ENCODE results near the gene PLA2R1.
A peak's percentile ranks its signal among the peaks of the same experiment; 100 is the strongest.
"Not testable (repeated sequence)": the region's sequence is repeated elsewhere in the genome, so short reads cannot be mapped to it uniquely, and the experiment has no call there.

Gene PLA2R1

GRCh38 chr2:160063271-160063670, 856 bp upstream of the PLA2R1 start:
- no peak for DNase-seq

GRCh38 chr2:160061944-160062291, 497 bp downstream of the PLA2R1 start:
- no peak for DNase-seq

- DNase-seq, result no peak
These were observed 882 bp downstream of the PLA2R1 start for GRCh38 chr2:160061533-160061932.

- no peak for DNase-seq
These were observed 2.1 kb downstream of the PLA2R1 start for GRCh38 chr2:160060297-160060696.

GRCh38 chr2:160057356-160057755, 5.1 kb downstream of the PLA2R1 start:
- DNase-seq, result no peak

GRCh38 chr2:160055726-160056108, 6.7 kb downstream of the PLA2R1 start:
- no peak for DNase-seq

- no peak for DNase-seq
These were observed 7.3 kb downstream of the PLA2R1 start for GRCh38 chr2:160054984-160055725.

- no peak for DNase-seq
These were observed 8.5 kb downstream of the PLA2R1 start for GRCh38 chr2:160053946-160054345.

GRCh38 chr2:160052531-160052930, 9.9 kb downstream of the PLA2R1 start:
- DNase-seq, result no peak

GRCh38 chr2:160051371-160051800, 11.0 kb downstream of the PLA2R1 start:
- no peak for DNase-seq

- no peak for DNase-seq
These were observed 12.3 kb downstream of the PLA2R1 start for GRCh38 chr2:160050147-160050546.

GRCh38 chr2:160045703-160046210, 16.7 kb downstream of the PLA2R1 start:
- no peak for DNase-seq

GRCh38 chr2:160044728-160045127, 17.7 kb downstream of the PLA2R1 start:
- DNase-seq, result no peak

GRCh38 chr2:160043265-160043664, 19.1 kb downstream of the PLA2R1 start:
- no peak for DNase-seq

GRCh38 chr2:160042054-160042453, 20.4 kb downstream of the PLA2R1 start:
- DNase-seq, result peak; percentile 73

GRCh38 chr2:160041091-160041490, 21.3 kb downstream of the PLA2R1 start:
- no peak for DNase-seq

GRCh38 chr2:160039166-160039903, 23.1 kb downstream of the PLA2R1 start:
- DNase-seq, result no peak

- not testable (repeated sequence) for DNase-seq
These were observed 23.8 kb downstream of the PLA2R1 start for GRCh38 chr2:160038662-160039061.

GRCh38 chr2:160036736-160037135, 25.7 kb downstream of the PLA2R1 start:
- DNase-seq, result no peak

- no peak for DNase-seq
These were observed 27.3 kb downstream of the PLA2R1 start for GRCh38 chr2:160035125-160035524.

- DNase-seq, result no peak
These were observed 28.0 kb downstream of the PLA2R1 start for GRCh38 chr2:160034396-160034795.

- DNase-seq, result no peak
These were observed 28.6 kb downstream of the PLA2R1 start for GRCh38 chr2:160033732-160034392.

GRCh38 chr2:160029270-160029628, 33.2 kb downstream of the PLA2R1 start:
- DNase-seq, result no peak
